GM12878 (cell line): ENCODE data around the gene LRTM2. TPM values are rescaled to one million over a fixed set of nuclear protein-coding genes. Genes with fewer than 3 reads are reported as not detected.

Experiments used
- SPI1 ChIP-seq: IDR thresholded peaks from 2 replicates; pipeline ENCODE4 v1.6.1; 2011; ENCODE audit warnings: low read depth, mild to moderate bottlenecking, low read length, moderate library complexity, borderline replicate concordance; ENCODE audit not compliant: insufficient read depth
- ZSCAN29 ChIP-seq: fragments of 450-650 bp; IDR thresholded peaks from 2 replicates; pipeline ENCODE4 v1.6.1; 2017; ENCODE audit warnings: mild to moderate bottlenecking, moderate library complexity
- polyA plus RNA-seq, 11 experiments: library from polyadenylated mRNA; depleted of rRNA in 4 of 11; unstranded in 6 of 11; stranded (reverse) in 5 of 11; fragments of >200 nt; fragmentation: Nextera tagmentation in 4 of 11; fragmentation: Illumina TruSeq in 1 of 11; extraction: Ambion mirVana in 4 of 11; extraction: Trizol in 1 of 11; gene quantifications; 1 replicate in 1 of 11; 2 replicates in 10 of 11; pipeline versions ENCODE4 v1.2.1 to v1.2.3, GENCODE V29; 2011 to 2016; ENCODE audit warnings: inconsistent platforms in 2 of 11, missing spikeins in 2 of 11, low read depth in 1 of 11
- total RNA-seq, 4 experiments: library from RNA; depleted of rRNA in 3 of 4; stranded (reverse); fragments of >200 nt in 3 of 4; fragmentation: Illumina TruSeq in 1 of 4; extraction: Trizol in 1 of 4; gene quantifications; 2 replicates each; pipeline versions ENCODE4 v1.2.1 to v1.2.3, GENCODE V29; 2013 to 2021
- TF ChIP-seq, protein P1 (sequence below): IDR thresholded peaks from 2 replicates; pipeline ENCODE4 v1.6.1; 2012; ENCODE audit warnings: mild to moderate bottlenecking, low read depth, low read length
- TF ChIP-seq, protein P2 (sequence below): IDR thresholded peaks from 2 replicates; pipeline ENCODE4 v1.6.1; 2011; ENCODE audit warnings: mild to moderate bottlenecking, low read depth, low read length, moderate library complexity; ENCODE audit not compliant: insufficient replicate concordance
- TF ChIP-seq, protein P3 (sequence below): fragments of 450-650 bp; IDR thresholded peaks from 2 replicates; pipeline ENCODE4 v1.6.1; 2016; ENCODE audit warnings: mild to moderate bottlenecking

LRTM2 gene
- total and polyA plus RNA-seq, 10 of the 15 experiments (the other 5 are each of a cell fraction or from before 2014, with no cell fraction given), result 0.05 TPM; not detected in 9

DNA sequence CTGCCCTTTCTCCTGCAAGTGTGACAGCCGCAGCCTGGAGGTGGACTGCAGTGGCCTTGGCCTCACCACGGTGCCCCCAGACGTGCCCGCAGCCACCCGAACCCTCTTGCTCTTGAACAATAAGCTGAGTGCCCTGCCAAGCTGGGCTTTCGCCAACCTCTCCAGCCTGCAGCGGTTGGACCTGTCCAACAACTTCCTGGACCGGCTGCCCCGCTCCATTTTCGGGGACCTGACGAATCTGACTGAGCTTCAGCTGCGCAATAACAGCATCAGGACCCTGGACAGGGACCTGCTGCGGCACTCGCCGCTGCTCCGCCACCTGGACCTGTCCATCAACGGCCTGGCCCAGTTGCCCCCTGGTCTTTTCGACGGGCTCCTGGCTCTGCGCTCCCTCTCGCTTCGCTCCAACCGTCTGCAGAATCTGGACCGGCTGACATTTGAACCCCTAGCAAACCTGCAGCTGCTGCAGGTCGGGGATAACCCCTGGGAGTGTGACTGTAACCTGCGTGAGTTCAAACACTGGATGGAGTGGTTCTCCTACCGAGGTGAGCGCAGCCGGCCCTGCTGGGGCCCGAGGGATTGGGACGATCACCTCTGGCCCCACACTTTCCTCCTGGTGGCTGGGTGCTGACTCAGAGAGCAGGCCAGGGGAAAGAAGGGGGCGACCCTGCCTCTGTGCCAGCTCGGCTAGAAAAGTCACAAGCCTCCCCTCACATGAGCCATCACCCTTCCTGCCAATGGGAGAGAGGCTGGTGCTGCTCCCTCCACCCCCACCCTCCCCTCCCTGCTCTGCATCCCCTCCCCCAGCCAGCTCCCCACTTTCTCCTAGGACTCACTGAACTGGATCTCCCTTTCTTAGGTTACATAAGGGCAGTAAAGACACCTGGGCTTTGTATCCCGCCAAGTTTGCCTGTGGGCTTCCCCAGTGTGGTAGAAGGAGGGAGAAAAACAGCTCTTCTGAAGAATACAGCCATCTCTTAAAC, 10.9 kb downstream of the LRTM2 start (continued):
- TF ChIP-seq, protein P1, sequence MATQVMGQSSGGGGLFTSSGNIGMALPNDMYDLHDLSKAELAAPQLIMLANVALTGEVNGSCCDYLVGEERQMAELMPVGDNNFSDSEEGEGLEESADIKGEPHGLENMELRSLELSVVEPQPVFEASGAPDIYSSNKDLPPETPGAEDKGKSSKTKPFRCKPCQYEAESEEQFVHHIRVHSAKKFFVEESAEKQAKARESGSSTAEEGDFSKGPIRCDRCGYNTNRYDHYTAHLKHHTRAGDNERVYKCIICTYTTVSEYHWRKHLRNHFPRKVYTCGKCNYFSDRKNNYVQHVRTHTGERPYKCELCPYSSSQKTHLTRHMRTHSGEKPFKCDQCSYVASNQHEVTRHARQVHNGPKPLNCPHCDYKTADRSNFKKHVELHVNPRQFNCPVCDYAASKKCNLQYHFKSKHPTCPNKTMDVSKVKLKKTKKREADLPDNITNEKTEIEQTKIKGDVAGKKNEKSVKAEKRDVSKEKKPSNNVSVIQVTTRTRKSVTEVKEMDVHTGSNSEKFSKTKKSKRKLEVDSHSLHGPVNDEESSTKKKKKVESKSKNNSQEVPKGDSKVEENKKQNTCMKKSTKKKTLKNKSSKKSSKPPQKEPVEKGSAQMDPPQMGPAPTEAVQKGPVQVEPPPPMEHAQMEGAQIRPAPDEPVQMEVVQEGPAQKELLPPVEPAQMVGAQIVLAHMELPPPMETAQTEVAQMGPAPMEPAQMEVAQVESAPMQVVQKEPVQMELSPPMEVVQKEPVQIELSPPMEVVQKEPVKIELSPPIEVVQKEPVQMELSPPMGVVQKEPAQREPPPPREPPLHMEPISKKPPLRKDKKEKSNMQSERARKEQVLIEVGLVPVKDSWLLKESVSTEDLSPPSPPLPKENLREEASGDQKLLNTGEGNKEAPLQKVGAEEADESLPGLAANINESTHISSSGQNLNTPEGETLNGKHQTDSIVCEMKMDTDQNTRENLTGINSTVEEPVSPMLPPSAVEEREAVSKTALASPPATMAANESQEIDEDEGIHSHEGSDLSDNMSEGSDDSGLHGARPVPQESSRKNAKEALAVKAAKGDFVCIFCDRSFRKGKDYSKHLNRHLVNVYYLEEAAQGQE, result peak; percentile 88
- TF ChIP-seq, protein P2, sequence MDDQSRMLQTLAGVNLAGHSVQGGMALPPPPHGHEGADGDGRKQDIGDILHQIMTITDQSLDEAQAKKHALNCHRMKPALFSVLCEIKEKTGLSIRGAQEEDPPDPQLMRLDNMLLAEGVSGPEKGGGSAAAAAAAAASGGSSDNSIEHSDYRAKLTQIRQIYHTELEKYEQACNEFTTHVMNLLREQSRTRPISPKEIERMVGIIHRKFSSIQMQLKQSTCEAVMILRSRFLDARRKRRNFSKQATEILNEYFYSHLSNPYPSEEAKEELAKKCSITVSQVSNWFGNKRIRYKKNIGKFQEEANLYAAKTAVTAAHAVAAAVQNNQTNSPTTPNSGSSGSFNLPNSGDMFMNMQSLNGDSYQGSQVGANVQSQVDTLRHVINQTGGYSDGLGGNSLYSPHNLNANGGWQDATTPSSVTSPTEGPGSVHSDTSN, result peak; percentile 56
- TF ChIP-seq ZSCAN29 (no peak), SPI1 (no peak)
- TF ChIP-seq, protein P3, sequence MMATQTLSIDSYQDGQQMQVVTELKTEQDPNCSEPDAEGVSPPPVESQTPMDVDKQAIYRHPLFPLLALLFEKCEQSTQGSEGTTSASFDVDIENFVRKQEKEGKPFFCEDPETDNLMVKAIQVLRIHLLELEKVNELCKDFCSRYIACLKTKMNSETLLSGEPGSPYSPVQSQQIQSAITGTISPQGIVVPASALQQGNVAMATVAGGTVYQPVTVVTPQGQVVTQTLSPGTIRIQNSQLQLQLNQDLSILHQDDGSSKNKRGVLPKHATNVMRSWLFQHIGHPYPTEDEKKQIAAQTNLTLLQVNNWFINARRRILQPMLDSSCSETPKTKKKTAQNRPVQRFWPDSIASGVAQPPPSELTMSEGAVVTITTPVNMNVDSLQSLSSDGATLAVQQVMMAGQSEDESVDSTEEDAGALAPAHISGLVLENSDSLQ, result peak; percentile 71
